Caco-2 (cell line): ENCODE measurements around the gene BEND3. TPM values are rescaled to one million over a fixed set of nuclear protein-coding genes. Genes with fewer than 3 reads are reported as not detected.

Source experiments
- BruUV-seq: library from RNA; stranded (reverse); fragments of 400-500 nt; replicated peaks from 2 replicates; lab custom pipeline; 2021; lab: Mats Ljungman, UMichigan
- CTCF ChIA-PET: fragments of 300-600 bp; sonication (Branson Sonifier 250); formaldehyde crosslinking; loops from one replicate; lab custom pipeline; 2022; ENCODE audit warnings: antibody characterized with exemption; lab: Charles Lee
- POLR2A ChIA-PET: fragments of 300-600 bp; sonication (Branson Sonifier 250); formaldehyde crosslinking; loops from one replicate; lab custom pipeline; 2022; ENCODE audit warnings: antibody characterized with exemption; lab: Charles Lee
- DNase-seq, 2 experiments: peaks; one replicate each; pipeline versions ENCODE4 v3.0.0 to v3.0.0-alpha.2; 2020 to 2022
- H3K27me3 ChIP-seq: replicated peaks from 2 replicates; pipeline ENCODE4 v1.6.0; 2011; ENCODE audit warnings: low read length; ENCODE audit not compliant: control insufficient read depth, insufficient read depth
- H3K36me3 ChIP-seq: 2 replicates; pipeline ENCODE4 v1.5.1; 2011; ENCODE audit warnings: low read length; ENCODE audit not compliant: control insufficient read depth, insufficient read depth
- H3K4me1 ChIP-seq: fragments of 250-450 bp; sonication (Bioruptor Pico); 2 replicates; pipeline ENCODE4 v1.5.1; 2020; ENCODE audit warnings: mild to moderate bottlenecking
- H3K4me3 ChIP-seq: 2 replicates; pipeline ENCODE4 v1.5.1; 2011; ENCODE audit warnings: low read depth, mild to moderate bottlenecking, control low read depth, low read length
- H3K9me3 ChIP-seq: fragments of 250-450 bp; sonication (Bioruptor Pico); 2 replicates; pipeline ENCODE4 v1.5.1; 2020; ENCODE audit warnings: mild to moderate bottlenecking, moderate library complexity
- H3K27ac Mint-ChIP-seq: one replicate; pipeline ENCODE4 v1.8.0; 2022; ENCODE audit warnings: mixed read lengths; ENCODE audit not compliant: unreplicated experiment
- H3K27me3 Mint-ChIP-seq: one replicate; pipeline ENCODE4 v1.8.0; 2022; ENCODE audit warnings: mixed read lengths; ENCODE audit not compliant: insufficient read depth, unreplicated experiment
- H3K36me3 Mint-ChIP-seq: one replicate; pipeline ENCODE4 v1.8.0; 2022; ENCODE audit warnings: mild to moderate bottlenecking, mixed read lengths; ENCODE audit not compliant: insufficient read depth, unreplicated experiment
- H3K4me1 Mint-ChIP-seq: one replicate; pipeline ENCODE4 v1.8.0; 2022; ENCODE audit warnings: low read depth, mixed read lengths; ENCODE audit not compliant: unreplicated experiment
- H3K4me3 Mint-ChIP-seq: one replicate; pipeline ENCODE4 v1.8.0; 2022; ENCODE audit warnings: mild to moderate bottlenecking, moderate library complexity, mixed read lengths; ENCODE audit not compliant: unreplicated experiment
- H3K9me3 Mint-ChIP-seq: one replicate; pipeline ENCODE4 v1.8.0; 2022; ENCODE audit warnings: mixed read lengths; ENCODE audit not compliant: unreplicated experiment
- CTCF ChIP-seq, 2 experiments: fragments of 200-600 bp in 1 of 2; IDR thresholded peaks; 1 replicate in 1 of 2; 2 replicates in 1 of 2; pipeline versions ENCODE4 v1.5.1 to v1.8.0; 2011 to 2022; ENCODE audit warnings: antibody characterized with exemption in 1 of 2, control low read depth in 1 of 2, inconsistent platforms in 1 of 2, low read depth in 1 of 2, low read length in 1 of 2, mild to moderate bottlenecking in 1 of 2, moderate library complexity in 1 of 2; ENCODE audit not compliant: insufficient read depth in 1 of 2, severe bottlenecking in 1 of 2, unreplicated experiment in 1 of 2
- intact Hi-C: fragments of 100-400 bp; cut with micrococcal nuclease; formaldehyde crosslinking; loops from one replicate; pipeline ENCODE4 v1.10.0; 2022; ENCODE audit not compliant: unreplicated experiment
- total RNA-seq: library from RNA; stranded (reverse); gene quantifications from 2 replicates; pipeline ENCODE4 v1.2.3, GENCODE V29; 2022

Gene BEND3
- total RNA-seq, 1 experiment from 2014 or later = 8.3 TPM

GRCh38 chr6:107116931-107117330, 1.6 kb upstream of the BEND3 start:
- DNase-seq = no peak
- Histone ChIP-seq H3K27me3 (no peaks in the 10 kb centered on the region), H3K36me3 (no peaks in the 10 kb centered on the region; the same call in 1 of the 2 replicates), H3K4me3 (peak overlapping the region; percentile 84), H3K4me1 (peaks cover 8% of the 10 kb centered on the region; the same call in 1 of the 2 replicates), H3K9me3 (no peaks in the 10 kb centered on the region)
- POLR2A ChIA-PET = no interaction called here
- H3K4me3 Mint-ChIP-seq = peak overlapping the region; percentile 82
- H3K36me3 Mint-ChIP-seq = no peaks in the 10 kb centered on the region
- TF ChIP-seq CTCF (IDR thresholded peaks at IDR 0.05; ENCODE audit: insufficient read depth in 1 of 2, low read depth in 1 of 2, low read length in 1 of 2, severe bottlenecking in 1 of 2, unreplicated experiment in 1 of 2) = no peak
- peak overlapping the region; percentile 67 for H3K27ac Mint-ChIP-seq
- CTCF ChIA-PET = no interaction called here
- intact Hi-C loops = no loop called here
- no TSS peak for BruUV-seq
- no peaks in the 10 kb centered on the region for H3K9me3 Mint-ChIP-seq
- no peaks in the 10 kb centered on the region for H3K27me3 Mint-ChIP-seq
- H3K4me1 Mint-ChIP-seq = peaks cover 6% of the 10 kb centered on the region

GRCh38 chr6:107116328-107116892, 1.1 kb upstream of the BEND3 start:
- ChIA-PET CTCF (interaction anchor here (1.2 kb wide), 1 partner anchor 22 kb away, joined by 3 read pairs; no protein-coding TSS in a partner anchor), POLR2A (interaction anchor here (1.0 to 1.3 kb wide), 4 partner anchors 34 to 343 kb away, joined by 3 to 5 read pairs (median 4); partner anchors contain the start of gene PDSS2)
- Mint-ChIP-seq H3K4me3 (peak overlapping the region; percentile 82), H3K9me3 (no peaks in the 10 kb centered on the region), H3K4me1 (peaks cover 6% of the 10 kb centered on the region), H3K27me3 (no peaks in the 10 kb centered on the region), H3K36me3 (no peaks in the 10 kb centered on the region), H3K27ac (peak overlapping the region; percentile 67)
- no peaks in the 10 kb centered on the region for H3K9me3 ChIP-seq
- H3K36me3 ChIP-seq = no peaks in the 10 kb centered on the region; the same call in 1 of the 2 replicates
- H3K4me1 ChIP-seq = peaks cover 7% of the 10 kb centered on the region; the same call in 1 of the 2 replicates
- TSS peak; percentile 38 for BruUV-seq
- TF ChIP-seq CTCF (IDR thresholded peaks at IDR 0.05; ENCODE audit: insufficient read depth in 1 of 2, low read depth in 1 of 2, low read length in 1 of 2, severe bottlenecking in 1 of 2, unreplicated experiment in 1 of 2) = peak in 1 of 2 experiments; percentile 28
- no peaks in the 10 kb centered on the region for H3K27me3 ChIP-seq
- DNase-seq = peak; percentile 42 to 43
- H3K4me3 ChIP-seq = peak overlapping the region; percentile 84
- intact Hi-C loops = no loop called here

- H3K4me3 ChIP-seq = peak overlapping the region; percentile 84
- BruUV-seq = no TSS peak
- Mint-ChIP-seq H3K4me1 (peaks cover 6% of the 10 kb centered on the region), H3K4me3 (peak overlapping the region; percentile 82), H3K27me3 (no peaks in the 10 kb centered on the region), H3K9me3 (no peaks in the 10 kb centered on the region), H3K36me3 (no peaks in the 10 kb centered on the region), H3K27ac (peak overlapping the region; percentile 67)
- intact Hi-C loops = loop anchor here (2.0 kb wide), 1 partner anchor 39 kb away; no protein-coding TSS in a partner anchor
- H3K27me3 ChIP-seq = no peaks in the 10 kb centered on the region
- H3K36me3 ChIP-seq = no peaks in the 10 kb centered on the region; the same call in 1 of the 2 replicates
- H3K4me1 ChIP-seq = peaks cover 7% of the 10 kb centered on the region; the same call in 1 of the 2 replicates
- CTCF ChIA-PET = interaction anchor here (1.2 kb wide), 1 partner anchor 23 kb away, joined by 3 read pairs; no protein-coding TSS in a partner anchor
- DNase-seq = peak; percentile 76 to 80
- H3K9me3 ChIP-seq = no peaks in the 10 kb centered on the region
- POLR2A ChIA-PET = interaction anchor here (0.5 to 1.3 kb wide), 6 partner anchors 34 to 842 kb away, joined by 3 to 5 read pairs (median 4); partner anchors contain the start of genes PDSS2 and SEC63
- TF ChIP-seq CTCF (IDR thresholded peaks at IDR 0.05; ENCODE audit: insufficient read depth in 1 of 2, low read depth in 1 of 2, low read length in 1 of 2, severe bottlenecking in 1 of 2, unreplicated experiment in 1 of 2) = no peak
Observed at GRCh38 chr6:107115695-107116327, 496 bp upstream of the BEND3 start.
